SHP77 treated with DMSO at 0.1 percent for 48 hours (cell line): ENCODE results near the gene MRNIP.
"Not testable (repeated sequence)": the region's sequence is repeated elsewhere in the genome, so short reads cannot be mapped to it uniquely, and the experiment has no call there.

Experiments
- DNase-seq: peaks from one replicate; lab custom pipeline; 2025; lab: John Stamatoyannopoulos, UW

Gene MRNIP

DNA sequence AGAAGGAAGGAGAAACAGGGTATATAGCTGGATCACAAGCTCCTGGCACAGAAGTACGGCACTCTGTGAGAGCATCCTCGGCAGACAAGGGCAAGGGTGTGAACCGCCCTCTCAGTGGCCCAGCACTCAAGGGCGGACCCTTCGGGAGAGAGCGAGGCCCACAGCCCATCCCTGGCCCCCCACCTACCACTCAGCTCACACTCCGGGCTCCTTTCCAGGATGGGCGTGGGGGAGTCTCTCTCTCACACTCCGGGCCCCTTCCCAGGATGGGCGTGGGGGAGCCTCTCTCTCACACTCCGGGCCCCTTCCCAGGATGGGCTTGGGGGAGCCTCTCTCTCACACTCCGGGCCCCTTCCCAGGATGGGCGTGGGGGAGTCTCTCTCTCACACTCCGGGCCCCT is 12.9 kb upstream of the MRNIP start:
- not testable (repeated sequence) for DNase-seq

DNA sequence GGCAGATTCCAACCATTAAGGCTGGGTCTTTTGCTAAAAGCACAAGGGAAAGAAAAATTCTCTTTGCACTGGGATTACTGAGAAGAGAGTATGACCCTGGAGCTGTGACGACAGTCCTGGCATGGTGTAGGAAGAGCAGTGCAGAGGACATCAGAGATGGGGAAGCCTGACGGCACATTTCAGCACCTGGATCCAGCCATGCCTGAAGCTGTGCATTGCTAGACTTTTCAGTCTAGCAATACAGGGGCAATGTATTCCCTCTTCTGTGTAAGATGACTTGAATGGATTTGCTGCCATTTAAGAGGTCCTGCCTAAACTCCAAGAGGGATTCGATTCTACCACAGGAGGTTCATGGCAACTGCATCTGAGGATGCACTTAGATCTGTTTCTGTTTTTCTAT is 12.3 kb upstream of the MRNIP start:
- no peak for DNase-seq

DNA sequence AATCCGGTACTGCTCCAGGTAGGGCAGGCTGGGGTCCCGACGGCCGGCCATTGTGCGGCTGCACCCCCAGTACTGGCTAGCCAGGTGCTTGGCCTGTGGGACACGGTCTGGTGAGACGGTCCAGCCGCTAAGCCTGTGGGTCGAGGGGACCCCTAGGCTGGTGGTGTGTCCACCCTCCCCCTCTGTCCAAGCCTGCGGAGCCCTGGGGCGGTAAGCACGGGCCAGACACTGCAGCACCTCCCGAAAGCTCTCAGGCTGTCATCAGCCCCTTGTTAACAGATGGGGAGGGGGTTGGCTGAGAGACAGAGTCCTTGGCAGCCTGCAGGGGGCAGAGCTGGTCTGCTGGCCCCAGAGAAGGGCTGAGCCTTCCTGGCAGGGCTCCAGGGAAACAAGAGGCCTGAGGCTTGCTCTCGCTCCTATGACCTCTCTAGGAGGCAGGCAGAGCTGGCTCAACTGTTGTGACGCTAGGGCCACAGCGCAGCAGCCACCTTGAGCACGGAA is 11.8 kb upstream of the MRNIP start:
- DNase-seq = peak; percentile 57

DNA sequence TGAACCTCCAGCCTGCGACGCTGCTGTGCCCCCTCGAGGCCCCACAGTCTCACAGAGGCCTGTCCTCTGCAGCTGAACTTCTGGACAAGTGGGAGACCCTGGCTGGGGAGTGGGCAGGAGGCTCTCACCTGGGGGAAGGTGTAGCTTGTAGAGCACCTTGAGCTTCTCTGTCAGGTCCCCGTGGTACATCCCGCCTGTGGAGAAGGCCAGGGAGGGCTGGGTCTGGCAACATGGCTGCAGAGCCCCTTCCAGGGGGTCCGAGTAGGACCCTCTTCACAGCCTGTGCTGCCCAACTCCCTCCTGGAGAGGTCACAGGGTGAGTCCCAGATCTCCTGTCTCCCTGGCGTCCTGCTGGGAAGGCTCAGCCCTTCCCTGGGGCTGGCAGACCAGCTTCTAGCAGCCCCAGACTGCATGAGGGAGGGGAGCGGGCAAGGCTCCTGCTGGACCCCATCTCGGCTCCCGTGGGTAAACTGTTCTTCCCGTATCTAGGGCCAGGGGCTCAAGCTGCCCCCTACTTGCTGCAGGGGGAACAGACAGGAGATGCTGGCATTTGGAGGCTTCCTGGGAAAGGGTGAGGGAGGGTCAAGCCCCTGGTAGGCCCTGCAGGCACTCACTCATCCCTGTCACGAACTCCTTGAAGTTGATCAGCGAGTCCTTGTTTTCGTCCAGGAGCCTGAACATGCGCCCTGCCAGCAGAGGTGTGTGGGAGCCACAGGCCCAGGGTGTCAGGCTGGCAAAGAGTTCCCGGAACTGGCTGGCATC is 11.2 kb upstream of the MRNIP start:
- no peak for DNase-seq

DNA sequence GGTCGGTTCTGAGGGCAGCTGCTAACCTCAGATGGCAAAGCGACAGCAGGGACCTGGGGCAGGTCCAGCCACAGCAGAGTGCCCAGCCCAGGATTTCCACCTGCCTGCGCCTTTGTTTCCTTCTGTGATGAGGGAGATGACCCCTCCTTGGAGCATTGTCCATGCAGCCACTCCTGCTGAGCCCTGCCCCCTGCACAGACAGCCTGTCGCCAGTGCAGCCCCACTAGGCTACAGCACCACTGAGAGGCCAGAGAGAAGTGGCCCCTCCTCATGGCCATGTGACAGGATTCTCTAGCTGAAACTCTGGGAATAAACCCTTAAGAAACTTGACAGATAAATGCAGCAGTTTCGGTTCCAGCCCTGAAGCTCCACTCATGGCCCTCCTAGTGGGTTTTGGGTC is 10.5 kb upstream of the MRNIP start:
- no peak for DNase-seq

DNA sequence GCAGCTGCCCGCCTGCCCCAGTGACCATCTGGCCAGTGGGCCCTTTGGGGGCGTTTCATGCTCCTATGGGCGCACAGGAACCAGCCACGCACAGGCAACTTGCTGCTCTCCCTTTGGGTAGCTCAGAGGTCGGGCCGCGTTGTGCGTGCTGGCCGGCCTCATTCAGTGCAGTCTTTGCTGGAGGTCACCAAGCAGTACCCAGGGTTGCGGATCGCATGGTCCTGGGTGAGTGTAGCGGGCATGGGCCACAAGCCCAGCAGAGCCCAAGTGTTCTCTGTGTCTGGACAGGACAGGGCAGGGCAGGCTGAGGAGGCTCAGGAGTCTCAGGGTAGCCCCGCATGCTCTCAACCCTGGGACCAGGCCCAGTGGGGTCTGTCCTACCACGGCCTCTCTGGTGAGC is 9.9 kb upstream of the MRNIP start:
- no peak for DNase-seq

DNA sequence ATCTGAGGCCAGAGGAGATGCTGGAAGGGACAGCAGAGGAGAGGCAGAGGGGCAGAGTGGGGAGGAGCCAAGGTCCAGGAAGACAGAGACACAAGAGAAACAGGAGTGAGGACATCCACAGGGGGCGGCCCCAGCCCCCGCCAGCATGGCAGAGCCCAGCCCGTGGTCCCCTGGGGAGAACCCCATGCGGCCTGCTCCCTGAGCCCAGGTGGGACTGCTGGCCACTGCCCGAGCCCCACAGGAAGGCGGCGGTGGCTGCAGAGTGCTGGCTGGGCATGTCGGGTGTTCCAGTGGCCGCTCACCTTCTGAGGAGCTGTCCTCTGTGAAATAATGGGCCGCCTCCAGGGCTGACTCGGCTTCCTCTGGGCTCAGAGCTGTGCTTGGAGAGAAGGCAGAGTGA is 8.9 kb upstream of the MRNIP start:
- no peak for DNase-seq

DNA sequence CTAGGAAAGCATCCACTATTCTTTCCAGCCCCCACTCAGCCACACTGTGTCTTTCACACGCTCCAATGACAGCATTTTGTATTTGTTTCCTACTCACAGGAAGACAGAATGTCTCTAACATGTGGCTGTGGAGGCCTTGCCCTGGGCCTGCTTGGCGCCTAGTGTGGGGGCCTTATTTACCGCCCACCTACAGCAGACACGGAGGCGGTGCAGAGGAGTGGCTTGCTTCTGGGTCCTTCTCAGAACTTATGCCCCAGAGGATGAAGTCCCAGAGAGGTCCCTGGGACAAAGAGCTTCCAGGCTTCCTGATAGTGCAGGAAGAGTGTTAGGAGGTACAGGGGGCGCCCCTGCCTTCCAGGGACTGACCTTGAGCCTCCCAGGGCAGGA is 8.5 kb upstream of the MRNIP start:
- no peak for DNase-seq

DNA sequence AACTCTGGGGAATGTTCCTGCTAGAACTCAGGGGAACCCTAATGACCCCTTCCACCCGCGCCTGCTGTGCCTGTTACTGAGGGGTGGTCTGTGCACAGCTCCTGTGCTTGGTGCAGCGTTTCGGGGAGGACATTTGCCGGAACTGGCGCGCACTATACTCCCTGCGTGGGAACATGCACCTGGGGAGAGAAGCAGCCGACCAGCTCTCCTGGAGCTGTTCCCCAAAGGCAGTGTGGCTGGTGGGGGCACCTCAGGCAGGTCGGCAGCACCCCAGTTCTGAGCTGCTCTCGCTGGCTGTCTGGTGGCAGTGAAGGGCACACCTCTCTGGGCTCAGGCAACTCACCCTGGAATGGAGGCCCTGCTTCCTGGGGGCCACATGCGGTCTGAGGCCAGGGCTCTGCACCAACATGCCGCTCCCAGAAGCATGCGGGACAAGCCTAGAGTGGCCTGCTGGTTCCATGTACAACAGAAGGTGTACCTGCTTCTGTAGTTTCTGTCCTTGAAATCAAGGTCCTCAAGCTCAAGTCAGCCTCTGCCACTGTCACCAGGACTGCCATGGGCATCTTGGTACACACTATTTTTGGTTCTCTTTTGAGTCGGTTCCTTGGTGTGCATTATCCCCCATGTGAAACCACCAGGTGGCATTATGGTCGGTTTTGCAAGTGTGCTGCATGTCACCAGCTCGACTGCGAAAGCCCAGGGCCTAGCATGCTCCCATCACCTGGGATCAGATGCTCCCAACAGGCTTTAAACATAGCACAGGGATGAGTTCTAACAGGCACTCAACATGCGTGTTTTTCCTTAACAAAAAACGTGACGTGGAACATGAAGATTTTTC is 7.8 kb upstream of the MRNIP start:
- DNase-seq = no peak

DNA sequence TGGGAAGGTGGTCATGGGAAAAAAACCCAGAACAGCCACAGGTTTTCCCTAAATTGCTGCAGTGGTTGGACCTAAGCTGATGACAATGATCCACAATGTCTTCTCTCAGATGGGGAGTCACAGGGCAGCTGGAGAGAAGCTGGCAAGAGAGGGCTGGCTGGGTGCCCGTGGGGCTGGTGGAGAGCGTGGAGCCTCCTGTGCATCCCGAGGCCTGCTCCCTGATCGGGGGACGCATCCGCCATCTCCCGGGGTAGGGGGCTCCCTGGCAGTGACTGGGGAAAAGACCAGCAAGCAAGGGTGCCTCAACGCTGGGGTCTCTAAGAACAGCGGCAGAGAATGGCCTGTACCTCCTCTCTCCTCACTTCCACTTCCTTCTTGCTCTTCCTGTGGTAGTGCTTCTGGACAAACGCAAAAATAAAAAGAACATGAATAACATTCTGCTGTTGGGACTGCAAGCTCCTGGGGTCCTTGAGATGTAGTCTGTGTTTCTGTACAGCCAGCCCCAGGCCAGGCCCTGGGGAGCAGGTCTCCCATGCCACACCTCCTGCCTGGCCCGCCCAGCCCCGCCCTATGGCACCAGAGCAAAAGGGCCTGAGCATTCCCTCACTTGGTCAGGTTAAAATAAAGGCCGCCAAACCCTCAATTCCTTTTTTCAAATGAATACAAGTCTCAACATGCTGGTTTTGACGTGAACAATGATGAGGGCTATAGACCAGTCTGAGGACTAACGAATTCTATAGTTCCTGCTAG is 7.0 kb upstream of the MRNIP start:
- no peak for DNase-seq

DNA sequence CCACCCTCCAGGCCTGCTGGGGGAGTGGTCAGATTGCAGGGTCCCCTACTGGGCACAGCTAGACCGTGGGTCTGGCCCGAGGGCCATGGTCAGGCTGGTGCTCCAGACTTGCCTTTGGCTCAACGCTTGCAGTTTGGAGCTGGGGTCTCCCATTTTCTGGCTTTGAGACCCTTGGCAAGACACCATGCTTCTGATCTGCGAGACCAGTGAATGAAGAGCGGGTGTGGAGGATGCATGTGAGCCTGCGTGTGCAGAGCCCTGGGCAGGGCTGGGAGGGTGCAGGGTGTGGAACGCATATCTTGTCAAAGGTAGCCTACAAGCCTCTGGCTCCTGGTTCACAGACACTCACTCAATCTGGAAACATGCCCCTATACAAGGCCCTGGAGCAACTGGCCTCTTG is 6.1 kb upstream of the MRNIP start:
- DNase-seq = no peak

DNA sequence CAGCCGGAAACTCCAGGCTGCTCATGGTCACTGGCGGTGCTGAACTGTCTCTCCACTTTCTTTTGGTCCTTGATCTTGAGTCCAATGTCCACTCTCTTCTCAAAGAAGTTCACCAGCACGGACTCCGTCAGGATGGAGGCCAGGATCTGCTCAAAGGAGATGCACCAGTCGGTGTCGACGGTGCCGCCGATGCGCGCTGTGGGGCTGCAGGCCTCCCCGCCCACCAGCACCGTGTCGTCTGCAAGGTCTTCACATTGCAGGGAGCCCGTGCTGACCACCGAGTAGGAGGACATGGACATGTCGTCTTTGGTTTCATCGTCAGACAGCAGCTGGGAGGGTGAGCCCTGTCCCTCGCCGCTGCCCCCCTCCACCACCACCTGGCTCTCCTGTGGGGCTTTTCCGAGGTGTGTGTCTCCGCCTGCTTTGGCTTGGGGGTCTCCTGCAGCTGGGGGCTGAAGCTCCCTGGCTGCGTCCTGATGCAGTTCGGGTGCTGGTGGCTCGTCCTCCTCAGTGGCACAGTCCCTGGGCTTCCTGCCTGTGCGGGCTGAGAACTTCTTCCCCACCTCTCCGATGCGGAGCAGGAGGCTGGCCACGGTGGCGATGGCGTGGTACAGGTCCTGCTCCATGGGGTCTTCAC is 5.0 kb upstream of the MRNIP start:
- DNase-seq = no peak

DNA sequence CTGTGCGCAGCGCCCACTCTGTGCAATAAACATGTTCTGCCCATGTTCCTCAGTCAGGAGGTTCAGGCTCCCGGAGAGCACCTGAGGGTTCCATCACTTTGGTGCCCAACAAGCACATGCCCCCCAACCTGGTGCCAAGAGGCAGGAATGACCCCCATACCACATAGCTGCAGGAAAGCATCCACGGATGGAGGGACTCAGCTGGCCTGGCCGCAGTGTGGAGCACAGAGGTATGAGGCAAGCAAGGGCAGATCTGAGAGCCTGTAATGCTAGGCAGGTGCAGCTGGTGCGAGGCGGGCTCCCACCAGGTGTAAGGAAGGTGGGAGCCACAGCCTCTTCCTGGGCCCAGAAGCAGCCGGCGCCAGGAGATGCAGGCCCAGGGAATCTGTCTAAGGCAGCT is 4.3 kb upstream of the MRNIP start:
- DNase-seq = no peak

DNA sequence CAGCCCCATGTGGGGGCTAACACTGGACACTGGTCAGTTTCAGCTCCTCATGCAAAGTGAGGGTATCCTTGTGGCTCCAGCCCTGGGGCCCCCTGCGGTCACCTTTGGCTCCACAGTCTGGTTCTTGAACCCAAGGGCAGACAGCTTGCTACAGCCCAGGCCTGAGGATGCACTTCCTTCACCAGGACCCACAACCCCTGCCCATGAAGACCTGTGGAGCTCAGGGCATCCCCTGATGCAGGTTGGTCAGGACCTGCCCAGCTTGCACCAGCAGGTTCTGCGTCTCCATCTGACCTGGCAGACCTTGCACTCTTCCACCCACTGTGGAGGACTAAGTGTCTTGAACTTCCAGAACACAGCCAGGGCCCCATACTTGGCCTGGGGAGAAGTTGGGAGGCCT is 3.7 kb upstream of the MRNIP start:
- DNase-seq = no peak

DNA sequence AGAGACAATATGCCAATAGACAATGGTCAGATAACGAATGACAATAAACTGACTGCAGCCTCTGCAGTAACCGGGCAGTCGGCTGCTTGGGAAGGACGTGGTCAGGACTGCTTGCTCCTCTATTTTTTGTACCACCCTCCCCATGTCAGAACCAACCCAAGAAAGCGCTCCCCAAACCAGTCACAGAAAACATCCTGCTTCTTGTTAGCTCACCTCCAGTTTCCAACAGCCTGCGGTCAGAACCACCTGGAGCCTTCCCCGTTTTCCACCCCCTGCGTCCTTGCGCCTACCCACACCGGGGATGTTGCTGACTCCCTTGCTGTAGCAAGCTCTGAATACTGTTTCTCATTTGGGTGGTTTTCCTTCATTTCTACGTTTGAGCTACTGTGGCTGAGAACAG is 1.7 kb upstream of the MRNIP start:
- no peak for DNase-seq

DNA sequence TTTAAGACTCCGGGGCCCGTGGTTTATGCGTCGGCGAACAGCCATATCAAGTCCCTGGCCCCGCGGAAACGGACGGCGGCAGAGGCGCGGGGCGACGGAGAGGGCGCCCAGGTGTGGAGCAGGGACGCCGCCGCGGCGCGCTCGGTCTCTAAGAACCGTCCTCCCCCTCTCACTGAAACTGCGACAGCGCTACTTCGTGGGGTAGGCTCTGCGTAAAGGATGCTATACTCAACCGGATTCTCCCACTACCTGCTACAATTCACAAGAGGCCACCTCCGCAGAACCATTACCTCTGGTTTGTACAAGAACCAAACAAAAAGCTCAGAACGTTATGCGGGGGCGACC is 404 bp downstream of the MRNIP start:
- no peak for DNase-seq

DNA sequence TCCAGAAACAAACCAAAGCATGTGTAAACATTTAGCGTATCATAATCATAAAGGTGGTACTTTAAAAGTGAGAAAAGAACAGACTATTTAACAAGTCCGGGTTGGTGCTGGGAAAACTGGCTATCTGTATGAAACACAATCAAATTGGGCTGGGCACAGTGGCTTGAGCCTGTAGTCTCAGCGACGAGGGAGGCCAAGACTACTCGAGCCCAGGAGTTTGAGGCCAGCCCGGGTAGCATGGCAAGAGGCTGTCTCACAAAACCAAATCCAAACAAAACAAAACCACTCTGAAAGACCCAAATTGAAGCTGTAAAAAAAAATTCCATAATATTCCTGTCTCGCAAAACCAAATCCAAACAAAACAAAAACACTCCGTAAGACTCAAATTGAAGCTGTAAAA is 4.3 kb downstream of the MRNIP start:
- no peak for DNase-seq

DNA sequence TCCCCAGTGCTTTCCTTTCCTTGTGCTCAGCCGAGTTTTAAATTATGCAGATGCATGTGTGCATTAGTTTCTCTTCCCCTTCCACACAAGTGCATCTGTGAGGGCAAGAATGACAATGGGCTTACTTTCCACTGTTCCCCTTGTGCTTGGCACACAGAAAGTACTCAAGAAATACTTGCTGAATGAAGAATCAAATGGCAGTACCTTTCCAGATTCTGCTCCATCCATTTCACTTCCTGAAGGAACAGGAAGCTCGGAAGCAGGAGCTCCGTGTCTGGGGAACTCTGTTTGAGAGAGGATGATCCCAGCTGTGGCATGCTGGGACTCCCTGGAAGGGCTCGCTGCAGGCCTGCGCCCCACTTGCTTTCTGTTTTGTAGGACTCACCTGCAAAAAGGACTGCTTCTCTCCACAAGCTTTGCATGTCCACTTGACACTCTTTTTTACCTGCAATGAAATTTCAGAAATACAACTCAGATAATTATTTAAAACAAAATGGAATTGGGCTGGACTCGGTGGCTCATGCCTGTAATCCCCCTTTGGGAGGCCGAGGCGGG is 5.5 kb downstream of the MRNIP start:
- DNase-seq = no peak

DNA sequence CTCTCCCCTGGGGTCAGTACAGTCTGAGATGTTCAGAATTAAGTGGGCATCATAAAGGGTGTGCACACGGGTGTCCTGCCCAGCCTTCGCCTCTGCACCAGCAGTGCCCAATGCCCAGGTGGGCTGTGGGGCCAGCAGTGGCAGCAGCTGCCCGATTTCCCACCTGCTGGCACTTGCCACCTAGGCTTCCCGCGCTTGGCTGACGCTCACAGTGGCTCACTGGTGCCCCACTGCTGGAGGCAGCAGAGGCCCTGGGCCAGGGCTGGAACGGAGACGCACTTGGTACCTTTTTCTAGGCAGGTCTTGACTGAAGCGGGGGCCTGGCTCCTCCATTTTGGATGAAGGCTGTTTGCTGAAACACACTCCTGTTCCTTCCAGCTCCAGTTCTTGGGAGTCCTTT is 17.0 kb downstream of the MRNIP start:
- no peak for DNase-seq

DNA sequence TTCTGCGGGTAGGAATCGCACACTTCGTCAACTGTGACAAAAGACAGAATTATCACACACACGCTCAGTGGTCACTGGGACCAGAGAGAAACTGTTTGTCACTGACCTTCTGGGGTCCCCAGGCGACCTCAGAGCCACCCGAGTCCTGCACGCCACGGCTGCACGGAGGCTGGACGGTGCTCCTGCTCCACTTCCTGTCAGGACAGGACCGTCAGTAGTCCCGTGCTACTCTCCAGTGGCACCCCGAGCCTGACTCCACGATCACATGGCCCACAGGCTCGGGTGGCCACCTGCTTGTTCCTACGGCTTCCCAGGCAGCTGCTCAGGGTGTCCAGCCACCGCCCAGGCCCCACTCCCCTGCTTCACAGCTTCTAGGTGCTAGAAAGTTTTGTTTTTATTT is 17.9 kb downstream of the MRNIP start:
- no peak for DNase-seq

DNA sequence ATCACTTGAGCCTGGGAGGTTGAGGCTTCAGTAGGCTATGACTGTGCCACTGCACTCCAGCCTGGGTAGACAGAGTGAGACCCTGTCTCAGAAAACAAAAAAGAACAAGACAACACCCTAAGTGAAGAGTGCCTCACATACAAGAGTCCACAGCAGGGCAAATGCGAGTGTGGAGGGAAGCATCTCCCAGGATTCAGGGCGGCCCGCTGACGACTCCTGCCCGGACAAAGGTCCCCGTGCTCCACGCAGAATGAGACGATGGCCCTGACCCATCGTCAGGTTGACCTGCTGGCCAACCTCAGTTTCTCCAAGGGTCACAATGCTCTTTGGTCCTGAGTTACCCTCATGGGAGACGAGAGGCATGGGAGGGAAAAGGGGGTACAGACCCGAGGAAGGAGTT is 18.3 kb downstream of the MRNIP start:
- DNase-seq = no peak
